Testis (tissue), 2 donors: ENCODE results near the gene TGFB1.

Experiments used
- POLR2A ChIP-seq: fragments of 450-650 bp; IDR thresholded peaks from one replicate; pipeline ENCODE4 v1.6.1; 2017; ENCODE audit warnings: antibody characterized with exemption, mild to moderate bottlenecking, moderate library complexity
- TF ChIP-seq, protein P1 (sequence below), 3 experiments: fragments of 450-650 bp in 2 of 3; fragments of 200-600 bp in 1 of 3; sonication (generic) in 1 of 3; IDR thresholded peaks; one replicate each; pipeline ENCODE4 v1.5.1; 2016 to 2019; ENCODE audit warnings: antibody characterized with exemption in 3 of 3, mild to moderate bottlenecking in 2 of 3, moderate library complexity in 1 of 3

DNA sequence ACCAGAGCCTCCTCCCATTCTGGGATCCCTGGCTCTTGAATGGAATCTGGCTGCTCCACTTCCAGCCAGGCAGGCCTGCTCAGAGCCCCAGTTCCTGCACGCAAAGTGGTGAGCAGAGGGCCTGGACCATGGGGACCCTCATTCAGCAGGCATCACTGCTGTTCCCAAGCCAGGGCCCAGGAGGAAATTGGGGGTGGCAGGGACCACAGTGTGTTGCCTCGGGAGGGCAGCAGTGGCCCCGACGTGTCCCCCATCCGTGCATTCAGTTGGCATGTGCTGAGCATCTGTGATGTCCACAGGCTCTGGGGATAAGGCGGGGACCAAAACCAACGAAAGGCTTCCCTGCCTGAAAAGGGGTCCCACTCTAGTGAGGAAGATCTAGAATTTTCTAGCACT lies 32.5 kb downstream of the TGFB1 start:
- TF ChIP-seq, protein P1, sequence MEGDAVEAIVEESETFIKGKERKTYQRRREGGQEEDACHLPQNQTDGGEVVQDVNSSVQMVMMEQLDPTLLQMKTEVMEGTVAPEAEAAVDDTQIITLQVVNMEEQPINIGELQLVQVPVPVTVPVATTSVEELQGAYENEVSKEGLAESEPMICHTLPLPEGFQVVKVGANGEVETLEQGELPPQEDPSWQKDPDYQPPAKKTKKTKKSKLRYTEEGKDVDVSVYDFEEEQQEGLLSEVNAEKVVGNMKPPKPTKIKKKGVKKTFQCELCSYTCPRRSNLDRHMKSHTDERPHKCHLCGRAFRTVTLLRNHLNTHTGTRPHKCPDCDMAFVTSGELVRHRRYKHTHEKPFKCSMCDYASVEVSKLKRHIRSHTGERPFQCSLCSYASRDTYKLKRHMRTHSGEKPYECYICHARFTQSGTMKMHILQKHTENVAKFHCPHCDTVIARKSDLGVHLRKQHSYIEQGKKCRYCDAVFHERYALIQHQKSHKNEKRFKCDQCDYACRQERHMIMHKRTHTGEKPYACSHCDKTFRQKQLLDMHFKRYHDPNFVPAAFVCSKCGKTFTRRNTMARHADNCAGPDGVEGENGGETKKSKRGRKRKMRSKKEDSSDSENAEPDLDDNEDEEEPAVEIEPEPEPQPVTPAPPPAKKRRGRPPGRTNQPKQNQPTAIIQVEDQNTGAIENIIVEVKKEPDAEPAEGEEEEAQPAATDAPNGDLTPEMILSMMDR (IDR thresholded peaks at IDR 0.05) = no peak
- TF ChIP-seq POLR2A = no peak
